Germinal center (tissue), 1 donor: ENCODE measurements around the gene TBC1D25.

Experiments used
- DNase-seq: peaks from one replicate; pipeline ENCODE4 v3.0.0; 2012; ENCODE audit warnings: mixed read lengths, low spot score

Gene TBC1D25

DNA sequence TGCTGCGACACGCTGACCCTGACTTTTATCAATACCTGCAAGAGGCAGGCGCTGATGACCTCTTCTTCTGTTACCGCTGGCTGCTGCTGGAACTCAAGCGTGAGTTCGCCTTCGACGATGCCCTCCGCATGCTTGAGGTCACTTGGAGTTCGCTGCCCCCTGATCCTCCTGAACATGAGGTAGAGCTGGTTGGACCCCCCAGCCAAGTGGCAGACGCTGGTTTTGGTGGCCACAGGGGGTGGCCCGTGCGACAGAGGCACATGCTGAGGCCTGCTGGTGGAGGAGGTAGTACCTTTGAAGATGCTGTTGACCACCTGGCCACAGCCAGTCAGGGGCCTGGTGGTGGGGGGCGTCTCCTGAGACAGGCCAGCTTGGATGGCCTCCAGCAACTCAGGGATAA, 20.5 kb downstream of the TBC1D25 start:
- no peak for DNase-seq

DNA sequence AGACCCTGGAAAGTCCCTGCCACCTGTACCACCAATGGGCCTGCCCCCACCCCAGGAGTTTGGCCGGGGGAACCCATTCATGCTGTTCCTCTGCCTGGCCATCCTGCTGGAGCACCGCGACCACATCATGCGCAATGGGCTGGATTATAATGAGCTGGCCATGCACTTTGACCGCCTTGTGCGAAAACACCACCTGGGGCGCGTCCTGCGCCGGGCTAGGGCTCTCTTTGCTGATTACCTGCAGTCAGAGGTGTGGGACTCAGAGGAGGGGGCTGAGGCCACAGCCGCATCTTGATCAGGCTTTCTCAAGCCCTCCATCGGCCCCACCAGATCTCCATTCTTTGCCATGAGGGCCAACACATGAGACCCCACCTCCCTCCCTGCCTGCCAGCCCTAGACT, 21.2 kb downstream of the TBC1D25 start:
- no peak for DNase-seq

DNA sequence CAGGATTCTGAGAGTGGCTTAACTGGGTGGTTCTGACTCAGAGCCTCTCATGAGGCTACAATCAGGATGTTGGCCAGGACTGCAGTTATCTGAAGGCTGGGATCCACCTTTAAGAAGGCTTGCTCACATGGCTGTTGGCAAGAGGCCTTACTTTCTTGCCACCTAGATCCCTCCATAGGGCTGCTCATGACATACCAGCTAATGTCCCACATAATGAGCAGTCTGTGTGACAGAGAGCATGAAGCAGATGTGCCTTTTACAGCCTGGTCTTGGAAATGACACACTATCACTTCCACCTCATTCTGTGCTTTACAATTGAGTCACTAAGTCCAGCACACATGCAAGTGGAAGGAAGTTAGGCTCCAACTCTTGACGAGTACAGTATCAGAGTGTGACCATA, 30.4 kb downstream of the TBC1D25 start:
- no peak for DNase-seq

DNA sequence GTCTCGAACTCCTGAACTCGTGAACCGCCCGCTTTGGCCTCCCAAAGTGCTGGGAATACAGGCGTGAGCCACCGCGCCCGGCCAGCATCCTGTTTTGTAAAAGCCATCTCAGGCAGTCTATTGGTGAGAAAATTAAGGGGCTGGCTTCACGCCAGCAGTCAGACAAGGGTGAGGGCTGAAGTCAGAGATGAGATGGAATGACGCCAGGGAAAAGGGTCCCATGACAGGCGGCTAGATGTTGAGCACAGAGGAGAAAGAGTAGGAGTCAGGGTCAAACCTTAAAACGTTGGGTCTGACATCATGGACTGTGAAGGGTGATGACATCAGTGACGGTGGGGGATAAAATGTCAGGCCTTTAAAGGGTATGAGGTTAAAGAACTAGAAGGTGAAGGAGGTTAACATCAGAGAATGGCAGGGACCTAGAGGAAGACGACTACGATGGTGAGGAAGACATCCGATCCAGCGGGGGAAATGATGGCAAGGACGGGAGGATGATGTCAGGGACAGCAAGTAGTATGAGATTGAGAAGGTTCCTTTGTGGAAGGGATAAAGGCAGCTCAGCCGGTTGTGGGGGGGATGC, 34.3 kb downstream of the TBC1D25 start:
- DNase-seq: no peak

DNA sequence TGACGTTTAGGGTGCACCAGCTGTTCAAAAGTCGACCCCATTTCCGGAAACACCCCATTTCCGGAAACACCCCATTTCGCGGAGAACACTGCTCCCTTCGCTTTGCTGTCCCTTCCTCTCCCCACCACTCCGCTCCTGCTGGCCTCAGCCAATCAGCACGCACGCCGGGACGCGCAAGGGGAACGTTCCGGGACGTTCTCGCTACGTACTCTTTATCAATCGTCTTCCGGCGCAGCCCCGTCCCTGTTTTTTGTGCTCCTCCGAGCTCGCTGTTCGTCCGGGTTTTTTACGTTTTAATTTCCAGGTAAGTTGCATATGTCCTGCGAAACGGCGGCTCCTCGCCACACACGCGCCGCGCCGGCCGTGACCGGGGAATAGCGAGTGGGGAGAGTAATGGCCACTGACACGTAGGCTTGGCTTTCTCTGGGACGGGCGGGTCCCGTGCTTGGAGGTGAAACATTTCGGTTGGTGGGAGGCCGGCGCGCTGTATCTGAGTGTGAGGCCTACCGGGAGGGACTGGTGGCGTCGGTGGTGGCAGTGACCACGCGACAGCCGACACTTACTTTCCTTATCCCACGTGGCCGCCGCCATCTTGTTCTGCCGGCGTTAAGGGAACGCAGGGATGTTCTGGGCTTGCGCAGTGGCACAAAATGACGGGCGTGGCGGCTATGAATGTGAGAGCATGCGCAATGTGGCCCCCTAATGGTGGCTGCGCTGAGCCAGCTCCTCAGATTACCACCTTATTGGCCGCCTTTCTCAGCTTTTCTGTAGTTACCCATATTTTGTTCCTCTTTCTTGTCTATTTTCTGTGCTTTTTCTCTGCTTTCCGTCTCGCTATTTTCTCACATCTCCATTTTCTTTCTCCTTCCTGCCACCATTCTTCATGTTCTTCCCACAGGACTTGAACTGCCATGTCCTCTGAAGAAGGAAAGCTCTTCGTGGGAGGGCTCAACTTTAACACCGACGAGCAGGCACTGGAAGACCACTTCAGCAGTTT, 35.1 kb downstream of the TBC1D25 start, which contains the start of gene RBM3:
RBM3 (plus strand) TSS at position 215 of the 997 bp plus-strand sequence; CDS start at position 912, 697 bp downstream.
- DNase-seq: peak; percentile 89

DNA sequence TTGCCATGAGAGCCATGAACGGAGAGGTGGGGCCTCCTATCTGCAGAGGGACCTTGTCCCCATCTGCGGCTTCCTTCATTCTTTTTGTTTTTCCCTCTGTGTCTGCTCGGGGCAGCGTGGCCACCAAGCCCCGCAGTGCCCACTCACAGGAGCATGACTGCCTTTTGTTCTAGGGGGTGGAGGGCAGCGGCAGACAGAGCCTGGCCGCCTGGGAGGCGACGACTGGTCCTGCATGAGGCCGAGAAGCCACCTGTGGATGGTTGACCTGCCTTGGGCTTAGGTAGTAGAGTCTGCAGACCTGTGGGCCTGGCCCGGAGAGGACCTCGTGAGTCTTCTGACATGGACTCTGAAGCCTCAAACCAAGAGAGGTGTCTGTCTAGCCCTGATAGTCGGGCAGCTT, 36.1 kb downstream of the TBC1D25 start:
- no peak for DNase-seq

DNA sequence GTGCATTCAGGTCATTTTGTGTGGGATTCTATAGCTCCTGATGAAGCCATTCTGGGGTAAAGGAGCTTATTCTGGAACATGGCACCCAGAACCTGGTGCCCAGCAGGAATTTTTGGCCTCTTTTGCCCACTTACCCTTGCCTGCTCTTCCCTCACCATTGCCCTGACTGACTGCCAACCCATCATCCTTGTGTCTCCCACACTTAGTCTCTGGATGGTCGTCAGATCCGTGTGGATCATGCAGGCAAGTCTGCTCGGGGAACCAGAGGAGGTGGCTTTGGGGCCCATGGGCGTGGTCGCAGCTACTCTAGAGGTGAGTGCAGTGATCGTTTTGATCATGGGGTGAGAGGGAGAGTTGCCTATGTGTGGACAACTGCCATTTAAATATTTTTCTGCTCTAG, 36.6 kb downstream of the TBC1D25 start:
- DNase-seq: no peak

DNA sequence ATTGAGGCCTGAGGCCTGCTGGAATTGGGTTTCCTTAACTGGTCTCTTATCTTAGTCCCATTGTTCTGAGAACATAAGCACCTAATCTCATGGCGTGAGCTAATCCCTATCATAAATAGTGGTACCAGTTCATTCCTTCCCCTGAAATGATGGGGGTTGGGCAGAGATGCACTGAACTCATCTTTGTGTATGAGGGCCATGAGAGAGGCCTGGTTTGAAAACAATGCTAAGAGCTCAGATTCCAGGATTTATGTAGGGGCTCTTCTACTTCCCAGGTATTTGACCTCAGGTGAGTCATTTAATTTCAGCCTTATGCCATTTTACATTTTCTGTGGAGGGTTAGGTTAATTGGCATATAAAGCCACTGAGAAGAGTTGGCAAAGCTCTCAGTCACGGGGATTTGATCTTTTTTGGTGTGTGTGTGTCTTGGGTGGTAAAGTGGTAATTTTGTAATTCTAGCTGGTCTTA, 39.2 kb downstream of the TBC1D25 start:
- no peak for DNase-seq

DNA sequence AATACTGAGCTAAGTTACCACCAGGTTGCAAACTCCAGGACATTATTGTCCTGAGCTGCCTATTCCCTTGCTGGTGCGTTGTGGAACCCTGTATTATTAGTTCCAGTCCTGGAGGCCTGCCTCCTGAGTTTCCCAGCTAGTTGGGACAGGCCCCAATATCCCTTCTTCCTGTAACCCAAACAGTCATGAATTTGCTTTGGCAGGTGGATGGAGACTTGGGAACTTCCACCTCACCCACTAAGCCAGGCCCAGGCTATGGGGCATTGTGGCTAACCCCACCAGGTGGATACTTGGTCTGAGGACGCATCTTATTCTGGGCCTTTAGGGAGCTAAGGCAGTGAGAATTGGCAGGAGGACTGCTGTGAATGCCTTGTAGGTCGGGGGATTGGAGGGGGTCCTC, 39.7 kb downstream of the TBC1D25 start:
- no peak for DNase-seq

DNA sequence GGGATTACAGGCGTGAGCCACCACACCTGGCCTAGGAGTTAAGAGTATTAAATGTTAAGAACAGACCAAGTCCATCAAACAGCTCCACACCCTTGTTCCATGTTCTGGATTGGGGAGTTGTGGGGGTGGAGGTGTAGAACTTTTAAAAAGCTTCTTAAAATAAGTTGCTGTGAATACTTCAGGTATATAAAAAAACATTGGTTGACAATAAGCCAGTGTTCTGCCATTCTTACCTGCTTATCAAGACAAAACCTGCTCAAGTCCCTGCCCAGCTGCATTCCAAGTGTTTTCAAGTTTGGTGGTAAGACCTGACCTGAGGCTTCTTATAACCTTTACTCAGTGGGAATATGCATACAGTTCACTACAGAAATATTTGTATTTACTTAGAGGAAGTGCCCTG, 41.1 kb downstream of the TBC1D25 start:
- DNase-seq: no peak

DNA sequence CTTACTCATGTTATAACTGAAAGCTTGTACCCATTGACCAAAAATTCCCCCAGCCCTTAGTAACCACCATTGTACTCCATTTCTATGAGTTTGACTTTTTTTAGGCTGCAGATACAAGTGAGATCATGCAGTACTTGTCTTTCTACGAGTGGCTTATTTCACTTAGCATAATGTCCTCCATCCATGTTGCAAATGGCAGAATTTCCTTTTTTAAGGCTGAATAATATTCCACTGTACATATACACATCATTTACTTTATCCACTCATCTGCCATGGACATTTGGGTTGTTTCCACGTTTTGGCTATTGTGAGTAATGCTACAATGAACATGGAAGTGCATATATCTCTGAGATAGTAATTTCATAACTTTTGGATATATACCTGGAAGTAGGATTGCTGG, 45.2 kb downstream of the TBC1D25 start:
- no peak for DNase-seq

DNA sequence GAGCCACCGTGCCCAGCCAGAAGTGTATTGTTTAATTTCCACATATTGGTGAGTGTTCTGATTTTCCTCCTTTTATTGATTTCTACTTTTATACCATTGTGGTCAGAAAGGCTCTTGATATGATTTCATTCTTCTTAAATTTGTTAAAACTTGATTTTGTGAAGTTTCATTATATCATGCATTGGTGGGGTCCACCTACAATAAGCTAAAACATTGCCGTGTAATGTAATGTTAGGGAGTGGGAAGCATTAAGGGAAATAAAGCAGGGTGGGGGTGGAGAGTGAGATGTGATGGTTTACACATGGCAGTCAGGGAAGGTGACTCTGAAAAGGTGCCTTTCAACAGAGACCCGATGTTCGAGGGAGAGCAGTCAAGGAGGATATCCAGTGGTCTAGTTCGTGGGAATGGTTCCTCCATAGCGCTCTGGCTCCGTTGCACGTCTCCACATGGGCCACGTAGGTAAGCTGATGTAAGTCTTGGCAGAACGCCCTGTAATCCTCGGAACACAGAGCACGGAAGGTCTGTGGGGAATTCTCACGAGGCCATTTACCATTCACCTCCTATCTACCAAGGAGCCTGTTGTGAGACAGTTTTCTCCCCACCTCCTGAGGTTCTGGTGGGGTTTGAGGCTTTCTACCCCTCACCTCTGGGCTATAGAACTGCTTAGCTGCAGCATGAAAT, 50.1 kb downstream of the TBC1D25 start:
- DNase-seq: no peak

DNA sequence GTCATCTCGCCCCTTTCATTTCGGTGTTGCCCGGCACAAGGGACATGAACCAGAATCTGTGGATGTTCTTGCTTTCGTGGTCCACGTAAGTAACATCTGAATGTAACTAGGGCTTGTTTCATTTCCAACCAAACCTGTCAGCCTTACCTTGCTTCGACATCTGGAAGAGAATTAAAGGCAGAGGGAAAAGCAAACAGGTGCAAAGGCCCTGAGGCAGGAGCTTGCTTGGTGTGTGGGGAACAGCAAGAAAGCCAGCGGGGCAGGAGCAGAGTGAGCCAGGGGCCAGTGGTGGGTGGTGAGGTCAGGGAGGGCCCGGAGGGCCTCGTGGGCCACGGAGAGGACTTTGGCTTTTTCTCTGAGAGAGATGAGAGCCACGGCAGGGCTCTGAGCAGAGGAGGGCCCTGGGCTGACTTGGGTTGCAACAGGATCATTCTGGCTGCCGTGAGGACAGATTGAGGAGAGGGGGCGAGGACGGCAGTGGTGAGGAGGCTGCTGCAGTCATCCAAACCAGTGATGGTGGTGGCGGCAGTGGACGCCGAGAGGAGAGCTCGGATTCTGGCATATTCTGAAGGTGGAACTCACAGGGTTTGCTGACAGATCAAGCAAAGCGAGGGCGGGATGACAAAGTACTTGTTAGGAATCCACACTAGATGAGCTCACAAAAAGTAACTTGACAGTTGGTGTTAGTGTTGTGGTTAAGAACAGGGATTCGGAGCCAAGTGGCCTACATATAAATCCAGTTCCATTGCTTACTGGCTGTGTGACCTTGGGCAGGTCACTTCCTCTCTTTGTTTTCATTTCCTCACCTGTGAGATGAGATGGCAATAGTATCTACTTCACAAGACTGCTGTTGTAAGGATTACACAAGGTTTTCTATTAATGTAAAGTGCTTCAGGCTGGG, 50.9 kb downstream of the TBC1D25 start:
- no peak for DNase-seq

DNA sequence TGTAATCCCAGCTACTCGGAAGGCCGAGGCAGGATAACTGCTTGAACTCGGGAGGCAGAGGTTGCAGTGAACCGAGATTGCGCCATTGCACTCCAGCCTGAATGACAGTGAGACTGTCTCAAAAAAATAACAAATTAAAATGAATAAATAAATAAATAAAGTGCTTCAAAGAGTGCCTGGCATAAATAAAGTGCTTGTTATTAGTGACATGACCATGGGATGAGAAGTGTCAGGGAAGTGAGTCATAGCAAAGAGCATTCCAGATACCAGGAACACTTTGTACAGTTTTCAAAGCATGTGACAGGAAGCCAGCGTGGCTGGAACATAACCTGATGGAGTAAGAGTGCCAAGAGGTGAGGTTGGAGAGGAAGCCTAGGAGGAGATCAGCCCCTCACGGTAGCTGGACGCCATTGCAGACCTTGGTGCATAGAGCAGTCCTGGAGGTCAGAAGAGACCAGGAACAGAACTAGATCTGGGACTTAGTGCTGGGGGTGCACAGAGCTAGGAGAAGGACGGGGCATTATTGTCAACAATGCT, 51.8 kb downstream of the TBC1D25 start:
- no peak for DNase-seq

DNA sequence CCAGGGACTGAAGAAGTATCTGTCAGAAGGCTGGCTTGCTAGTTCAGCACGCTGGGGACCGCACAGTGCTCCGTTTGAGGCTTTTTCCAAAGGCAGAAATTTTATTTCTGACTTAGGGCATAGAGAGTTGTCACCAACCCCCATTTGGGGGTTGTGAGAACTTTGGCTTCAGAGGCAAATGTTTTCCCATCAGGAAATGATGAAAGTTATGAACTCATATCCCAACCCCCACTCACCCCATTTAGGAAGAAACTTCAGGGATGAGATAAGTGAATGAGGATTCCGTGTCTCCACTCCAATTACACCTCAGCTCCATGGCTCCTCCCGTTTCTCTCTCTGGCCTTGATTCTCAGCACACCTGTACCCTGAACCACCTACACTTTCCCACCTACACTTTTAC, 53.5 kb downstream of the TBC1D25 start:
- DNase-seq: no peak

DNA sequence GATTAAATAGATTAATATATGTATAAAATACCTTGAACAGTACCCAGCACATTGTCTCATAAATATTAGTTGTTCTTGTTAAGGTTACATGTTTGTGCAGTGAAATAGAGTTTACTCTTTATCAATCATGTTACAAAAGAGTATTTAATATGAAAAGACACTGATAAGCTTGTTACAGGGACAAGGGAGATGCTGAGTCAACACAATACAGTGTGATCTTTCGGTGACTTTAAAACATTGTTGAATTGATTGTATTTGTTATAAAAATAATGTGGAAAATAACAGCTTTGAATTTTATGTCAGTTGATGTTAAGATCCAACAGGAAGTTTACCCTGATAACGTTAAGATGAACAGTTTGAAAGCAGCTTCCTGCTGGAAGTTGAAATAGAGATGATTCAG, 56.4 kb downstream of the TBC1D25 start:
- no peak for DNase-seq

DNA sequence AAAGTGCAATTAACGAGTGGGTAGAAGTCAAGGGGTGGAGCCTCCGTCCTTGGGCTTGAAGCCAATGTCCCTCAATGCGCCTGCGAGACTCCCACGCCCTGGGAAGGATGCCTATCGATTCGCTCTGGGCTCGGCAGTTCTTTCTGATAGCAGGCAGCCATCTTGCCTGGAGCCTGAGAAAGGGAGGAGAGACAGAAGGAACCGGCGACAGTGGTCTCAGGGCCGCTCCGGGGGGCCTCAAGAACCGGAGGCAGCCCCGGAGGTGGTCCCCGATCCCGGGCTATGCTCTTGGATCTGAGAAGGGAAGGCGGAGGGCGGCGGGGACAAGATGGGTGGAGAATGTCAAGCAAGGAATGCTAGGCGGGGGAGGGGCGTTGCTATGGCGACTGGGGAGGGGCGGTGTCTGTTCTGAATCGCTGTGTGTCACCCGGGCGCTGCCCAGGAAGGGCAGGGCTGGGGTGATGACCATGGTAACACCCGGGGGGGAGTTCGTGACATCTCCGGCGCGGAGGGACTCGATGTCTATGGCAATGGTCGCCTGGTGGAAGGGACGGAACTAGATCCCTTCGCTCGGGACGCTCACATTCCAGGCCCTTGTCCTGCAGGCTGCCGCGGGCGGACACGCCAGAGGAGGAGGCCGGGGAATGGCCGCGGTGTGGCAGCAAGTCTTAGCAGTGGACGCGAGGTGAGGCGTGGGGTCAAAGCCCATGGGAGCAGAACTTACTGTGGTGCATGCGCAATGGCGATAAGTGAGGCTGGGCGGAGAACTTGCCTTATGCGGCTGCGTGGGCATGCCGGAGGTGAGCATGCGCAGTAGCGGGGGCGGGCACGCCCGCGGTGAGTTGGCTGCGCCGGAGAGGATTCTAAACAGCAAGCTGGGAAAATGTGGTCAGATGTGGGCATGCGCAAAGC, 58.1 kb downstream of the TBC1D25 start, which contains the start of gene WDR13:
WDR13 (plus strand) TSS at position 140 of the 912 bp plus-strand sequence; CDS start at position 645, 505 bp downstream.
- peak; percentile 92 for DNase-seq

DNA sequence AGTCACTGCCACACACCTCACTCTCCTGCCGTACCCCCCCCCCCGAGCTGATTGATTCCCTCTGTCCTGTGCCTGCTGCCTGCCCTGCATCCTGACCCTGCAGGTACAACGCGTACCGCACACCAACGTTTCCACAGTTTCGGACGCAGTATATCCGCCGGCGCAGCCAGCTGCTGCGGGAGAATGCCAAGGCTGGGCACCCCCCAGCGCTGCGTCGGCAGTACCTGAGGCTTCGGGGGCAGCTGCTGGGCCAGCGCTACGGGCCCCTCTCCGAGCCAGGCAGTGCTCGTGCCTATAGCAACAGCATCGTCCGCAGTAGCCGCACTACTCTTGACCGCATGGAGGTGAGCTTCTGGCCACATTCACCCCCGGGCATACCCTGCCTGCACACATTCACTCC, 59.1 kb downstream of the TBC1D25 start:
- DNase-seq: no peak

DNA sequence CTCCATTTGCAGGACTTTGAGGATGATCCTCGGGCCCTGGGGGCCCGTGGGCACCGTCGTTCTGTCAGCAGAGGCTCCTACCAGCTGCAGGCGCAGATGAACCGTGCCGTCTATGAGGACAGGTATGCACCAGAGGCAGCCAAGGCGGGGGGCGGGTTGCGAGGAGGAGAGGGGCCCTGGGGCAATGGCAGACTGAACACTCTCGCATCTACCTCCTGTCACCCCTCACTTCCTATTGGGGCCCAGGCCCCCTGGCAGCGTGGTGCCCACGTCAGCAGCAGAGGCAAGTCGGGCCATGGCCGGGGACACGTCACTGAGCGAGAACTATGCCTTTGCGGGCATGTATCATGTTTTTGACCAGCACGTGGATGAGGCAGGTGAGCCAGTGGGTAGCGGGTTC, 59.8 kb downstream of the TBC1D25 start:
- DNase-seq: no peak

DNA sequence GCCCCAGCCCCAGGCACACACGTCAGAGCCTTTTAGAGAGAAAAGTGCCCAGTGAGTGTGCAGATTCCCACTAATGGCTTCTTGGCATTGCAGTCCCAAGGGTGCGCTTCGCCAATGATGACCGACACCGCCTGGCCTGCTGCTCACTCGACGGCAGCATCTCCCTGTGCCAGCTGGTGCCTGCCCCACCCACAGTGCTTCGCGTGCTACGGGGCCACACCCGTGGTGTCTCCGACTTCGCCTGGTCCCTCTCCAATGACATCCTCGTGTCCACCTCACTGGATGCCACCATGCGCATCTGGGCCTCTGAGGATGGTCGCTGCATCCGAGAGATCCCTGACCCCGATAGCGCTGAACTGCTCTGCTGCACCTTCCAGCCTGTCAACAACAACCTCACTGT, 60.7 kb downstream of the TBC1D25 start:
- DNase-seq: no peak
